Vagina (tissue), 2 donors: ENCODE measurements around the gene UMODL1. TPM values are rescaled to one million over a fixed set of nuclear protein-coding genes. Genes with fewer than 3 reads are reported as not detected.

Source experiments
- DNase-seq, 2 donors: peaks; one replicate each; pipeline ENCODE4 v3.0.0-alpha.2; 2017; ENCODE audit errors: extremely low spot score in 2 of 2
- H3K27ac ChIP-seq: fragments of 200-600 bp; sonication (generic); one replicate; pipeline ENCODE4 v1.5.1; 2019
- H3K27me3 ChIP-seq: fragments of 200-600 bp; sonication (generic); one replicate; pipeline ENCODE4 v1.5.1; 2019
- H3K36me3 ChIP-seq, 2 donors: fragments of 200-600 bp; sonication (generic); one replicate each; pipeline ENCODE4 v1.5.1; 2017 to 2019
- H3K4me1 ChIP-seq: fragments of 200-600 bp; sonication (generic); one replicate; pipeline ENCODE4 v1.5.1; 2019
- H3K4me3 ChIP-seq, 2 donors: fragments of 200-600 bp; sonication (generic); 1 replicate in 1 of 2; 2 replicates in 1 of 2; pipeline ENCODE4 v1.5.1; 2016 to 2019
- H3K9me3 ChIP-seq: fragments of 200-600 bp; sonication (generic); one replicate; pipeline ENCODE4 v1.5.1; 2019
- CTCF ChIP-seq, 3 experiments: fragments of 450-650 bp in 2 of 3; fragments of 200-600 bp in 1 of 3; sonication (generic) in 1 of 3; IDR thresholded peaks; one replicate each; pipeline ENCODE4 v1.5.1; 2017 to 2019; ENCODE audit warnings: antibody characterized with exemption in 3 of 3, mild to moderate bottlenecking in 2 of 3, moderate library complexity in 2 of 3
- POLR2A ChIP-seq, 2 donors: fragments of 450-650 bp; IDR thresholded peaks; one replicate each; pipeline ENCODE4 v1.6.1; 2017; ENCODE audit warnings: antibody characterized with exemption in 2 of 2, mild to moderate bottlenecking in 2 of 2, moderate library complexity in 2 of 2
- POLR2AphosphoS5 ChIP-seq, 2 donors: sonication (generic); formaldehyde crosslinking; IDR thresholded peaks; one replicate each; pipeline ENCODE4 v1.9.0; 2017; ENCODE audit warnings: antibody characterized with exemption in 2 of 2, mild to moderate bottlenecking in 2 of 2, low read depth in 1 of 2; ENCODE audit not compliant: insufficient read depth in 1 of 2
- intact Hi-C: fragments of 100-400 bp; cut with DNase I; formaldehyde crosslinking; loops from one replicate; pipeline ENCODE4 v1.15.1; 2023
- total RNA-seq: library from RNA; depleted of rRNA; stranded (reverse); fragments of >200 nt; gene quantifications from one replicate; pipeline ENCODE4 v1.2.3, GENCODE V29; 2016

UMODL1 gene
- total RNA-seq, 1 donor from 2014 or later, result not detected

- H3K36me3 ChIP-seq, result no peaks in the 10 kb centered on the region
- no peak overlapping the region for H3K4me3 ChIP-seq
- no peaks in the 10 kb centered on the region for H3K9me3 ChIP-seq
- H3K27ac ChIP-seq, result no peak overlapping the region
- TF ChIP-seq POLR2A (IDR thresholded peaks at IDR 0.05) (no peak), CTCF (IDR thresholded peaks at IDR 0.05) (no peak), POLR2AphosphoS5 (IDR thresholded peaks at IDR 0.05; ENCODE audit: insufficient read depth in 1 of 2, low read depth in 1 of 2) (no peak)
- H3K27me3 ChIP-seq, result no peaks in the 10 kb centered on the region
- H3K4me1 ChIP-seq, result no peaks in the 10 kb centered on the region
- no peak for DNase-seq
- intact Hi-C loops, result loop anchor here (10.0 kb wide), 1 partner anchor 124 kb away; no protein-coding TSS in a partner anchor
Measured at GRCh38 chr21:42140196-42140934, 69.2 kb downstream of the UMODL1 start.

GRCh38 chr21:42141643-42142042 is 70.5 kb downstream of the UMODL1 start:
- Histone ChIP-seq H3K9me3 (no peaks in the 10 kb centered on the region), H3K4me3 (no peak overlapping the region), H3K27me3 (no peaks in the 10 kb centered on the region), H3K36me3 (no peaks in the 10 kb centered on the region), H3K4me1 (no peaks in the 10 kb centered on the region), H3K27ac (no peak overlapping the region)
- TF ChIP-seq POLR2A (IDR thresholded peaks at IDR 0.05) (no peak), CTCF (IDR thresholded peaks at IDR 0.05) (no peak), POLR2AphosphoS5 (IDR thresholded peaks at IDR 0.05; ENCODE audit: insufficient read depth in 1 of 2, low read depth in 1 of 2) (no peak)
- intact Hi-C loops, result loop anchor here (10.0 kb wide), 1 partner anchor 123 kb away; no protein-coding TSS in a partner anchor
- no peak for DNase-seq

GRCh38 chr21:42142141-42142540 is 71.0 kb downstream of the UMODL1 start:
- no peak overlapping the region for H3K27ac ChIP-seq
- no peaks in the 10 kb centered on the region for H3K4me1 ChIP-seq
- H3K27me3 ChIP-seq, result no peaks in the 10 kb centered on the region
- intact Hi-C loops, result loop anchor here (10.0 kb wide), 1 partner anchor 123 kb away; no protein-coding TSS in a partner anchor
- no peak for TF ChIP-seq POLR2A (IDR thresholded peaks at IDR 0.05)
- no peak for TF ChIP-seq POLR2AphosphoS5 (IDR thresholded peaks at IDR 0.05; ENCODE audit: insufficient read depth in 1 of 2, low read depth in 1 of 2)
- TF ChIP-seq CTCF (IDR thresholded peaks at IDR 0.05), result no peak
- no peaks in the 10 kb centered on the region for H3K36me3 ChIP-seq
- no peaks in the 10 kb centered on the region for H3K9me3 ChIP-seq
- H3K4me3 ChIP-seq, result no peak overlapping the region
- DNase-seq, result no peak

GRCh38 chr21:42142627-42143026 is 71.5 kb downstream of the UMODL1 start:
- Histone ChIP-seq H3K36me3 (no peaks in the 10 kb centered on the region), H3K4me1 (no peaks in the 10 kb centered on the region), H3K4me3 (no peak overlapping the region), H3K27me3 (no peaks in the 10 kb centered on the region), H3K27ac (no peak overlapping the region), H3K9me3 (no peaks in the 10 kb centered on the region)
- DNase-seq, result no peak
- intact Hi-C loops, result loop anchor here (10.0 kb wide), 1 partner anchor 122 kb away; no protein-coding TSS in a partner anchor
- TF ChIP-seq POLR2A (IDR thresholded peaks at IDR 0.05) (no peak), POLR2AphosphoS5 (IDR thresholded peaks at IDR 0.05; ENCODE audit: insufficient read depth in 1 of 2, low read depth in 1 of 2) (no peak), CTCF (IDR thresholded peaks at IDR 0.05) (no peak)

GRCh38 chr21:42143111-42143510 is 72.0 kb downstream of the UMODL1 start:
- no peak for DNase-seq
- intact Hi-C loops, result loop anchor here (10.0 kb wide), 1 partner anchor 122 kb away; no protein-coding TSS in a partner anchor
- H3K27ac ChIP-seq, result no peak overlapping the region
- no peaks in the 10 kb centered on the region for H3K27me3 ChIP-seq
- no peak overlapping the region for H3K4me3 ChIP-seq
- no peaks in the 10 kb centered on the region for H3K9me3 ChIP-seq
- no peaks in the 10 kb centered on the region for H3K36me3 ChIP-seq
- no peaks in the 10 kb centered on the region for H3K4me1 ChIP-seq
- no peak for TF ChIP-seq POLR2A (IDR thresholded peaks at IDR 0.05)
- no peak for TF ChIP-seq CTCF (IDR thresholded peaks at IDR 0.05)
